H1 (cell line): ENCODE data around the gene JAG2. TPM values are rescaled to one million over a fixed set of nuclear protein-coding genes. Genes with fewer than 3 reads are reported as not detected.

ENCODE experiments used
- USF2 ChIP-seq: IDR thresholded peaks from 2 replicates; pipeline ENCODE4 v1.6.1; 2011; ENCODE audit warnings: low read length, improper control_type of control experiment
- ZNF274 ChIP-seq: IDR thresholded peaks from 2 replicates; pipeline ENCODE4 v1.7.0; 2012; ENCODE audit warnings: low read length, borderline replicate concordance; ENCODE audit errors: extremely low read depth
- polyA plus RNA-seq, 7 experiments: library from polyadenylated mRNA; depleted of rRNA in 3 of 7; stranded (reverse) in 5 of 7; unstranded in 2 of 7; fragments of >200 nt in 5 of 7; fragments of 200-250 nt in 2 of 7; gene quantifications; 1 replicate in 5 of 7; 2 replicates in 1 of 7; 4 replicates in 1 of 7; pipeline versions ENCODE4 v1.2.1 to v1.2.3, GENCODE V29; 2011 to 2013; ENCODE audit warnings: missing spikeins in 2 of 7, mixed read lengths in 2 of 7
- total RNA-seq: library from RNA; stranded (reverse); fragmentation: NEBNext Ultra II Directional; extraction: Animal tissue kit (Norgen Biotek cat#: 25700); gene quantifications from 2 replicates; pipeline ENCODE4 v1.2.1, GENCODE V29; 2021
- TF ChIP-seq, protein P1 (sequence below): fragments of 300-600 bp; sonication (generic); IDR thresholded peaks from 2 replicates; pipeline ENCODE4 v1.7.1; 2012; ENCODE audit warnings: low read length, moderate library complexity, mild to moderate bottlenecking, inconsistent platforms; ENCODE audit not compliant: insufficient replicate concordance

Gene JAG2
- total and polyA plus RNA-seq, 2 of the 8 experiments (the other 6 are each of a cell fraction or from before 2014, with no cell fraction given): 2.8 to 6.2 TPM

- TF ChIP-seq, protein P1, sequence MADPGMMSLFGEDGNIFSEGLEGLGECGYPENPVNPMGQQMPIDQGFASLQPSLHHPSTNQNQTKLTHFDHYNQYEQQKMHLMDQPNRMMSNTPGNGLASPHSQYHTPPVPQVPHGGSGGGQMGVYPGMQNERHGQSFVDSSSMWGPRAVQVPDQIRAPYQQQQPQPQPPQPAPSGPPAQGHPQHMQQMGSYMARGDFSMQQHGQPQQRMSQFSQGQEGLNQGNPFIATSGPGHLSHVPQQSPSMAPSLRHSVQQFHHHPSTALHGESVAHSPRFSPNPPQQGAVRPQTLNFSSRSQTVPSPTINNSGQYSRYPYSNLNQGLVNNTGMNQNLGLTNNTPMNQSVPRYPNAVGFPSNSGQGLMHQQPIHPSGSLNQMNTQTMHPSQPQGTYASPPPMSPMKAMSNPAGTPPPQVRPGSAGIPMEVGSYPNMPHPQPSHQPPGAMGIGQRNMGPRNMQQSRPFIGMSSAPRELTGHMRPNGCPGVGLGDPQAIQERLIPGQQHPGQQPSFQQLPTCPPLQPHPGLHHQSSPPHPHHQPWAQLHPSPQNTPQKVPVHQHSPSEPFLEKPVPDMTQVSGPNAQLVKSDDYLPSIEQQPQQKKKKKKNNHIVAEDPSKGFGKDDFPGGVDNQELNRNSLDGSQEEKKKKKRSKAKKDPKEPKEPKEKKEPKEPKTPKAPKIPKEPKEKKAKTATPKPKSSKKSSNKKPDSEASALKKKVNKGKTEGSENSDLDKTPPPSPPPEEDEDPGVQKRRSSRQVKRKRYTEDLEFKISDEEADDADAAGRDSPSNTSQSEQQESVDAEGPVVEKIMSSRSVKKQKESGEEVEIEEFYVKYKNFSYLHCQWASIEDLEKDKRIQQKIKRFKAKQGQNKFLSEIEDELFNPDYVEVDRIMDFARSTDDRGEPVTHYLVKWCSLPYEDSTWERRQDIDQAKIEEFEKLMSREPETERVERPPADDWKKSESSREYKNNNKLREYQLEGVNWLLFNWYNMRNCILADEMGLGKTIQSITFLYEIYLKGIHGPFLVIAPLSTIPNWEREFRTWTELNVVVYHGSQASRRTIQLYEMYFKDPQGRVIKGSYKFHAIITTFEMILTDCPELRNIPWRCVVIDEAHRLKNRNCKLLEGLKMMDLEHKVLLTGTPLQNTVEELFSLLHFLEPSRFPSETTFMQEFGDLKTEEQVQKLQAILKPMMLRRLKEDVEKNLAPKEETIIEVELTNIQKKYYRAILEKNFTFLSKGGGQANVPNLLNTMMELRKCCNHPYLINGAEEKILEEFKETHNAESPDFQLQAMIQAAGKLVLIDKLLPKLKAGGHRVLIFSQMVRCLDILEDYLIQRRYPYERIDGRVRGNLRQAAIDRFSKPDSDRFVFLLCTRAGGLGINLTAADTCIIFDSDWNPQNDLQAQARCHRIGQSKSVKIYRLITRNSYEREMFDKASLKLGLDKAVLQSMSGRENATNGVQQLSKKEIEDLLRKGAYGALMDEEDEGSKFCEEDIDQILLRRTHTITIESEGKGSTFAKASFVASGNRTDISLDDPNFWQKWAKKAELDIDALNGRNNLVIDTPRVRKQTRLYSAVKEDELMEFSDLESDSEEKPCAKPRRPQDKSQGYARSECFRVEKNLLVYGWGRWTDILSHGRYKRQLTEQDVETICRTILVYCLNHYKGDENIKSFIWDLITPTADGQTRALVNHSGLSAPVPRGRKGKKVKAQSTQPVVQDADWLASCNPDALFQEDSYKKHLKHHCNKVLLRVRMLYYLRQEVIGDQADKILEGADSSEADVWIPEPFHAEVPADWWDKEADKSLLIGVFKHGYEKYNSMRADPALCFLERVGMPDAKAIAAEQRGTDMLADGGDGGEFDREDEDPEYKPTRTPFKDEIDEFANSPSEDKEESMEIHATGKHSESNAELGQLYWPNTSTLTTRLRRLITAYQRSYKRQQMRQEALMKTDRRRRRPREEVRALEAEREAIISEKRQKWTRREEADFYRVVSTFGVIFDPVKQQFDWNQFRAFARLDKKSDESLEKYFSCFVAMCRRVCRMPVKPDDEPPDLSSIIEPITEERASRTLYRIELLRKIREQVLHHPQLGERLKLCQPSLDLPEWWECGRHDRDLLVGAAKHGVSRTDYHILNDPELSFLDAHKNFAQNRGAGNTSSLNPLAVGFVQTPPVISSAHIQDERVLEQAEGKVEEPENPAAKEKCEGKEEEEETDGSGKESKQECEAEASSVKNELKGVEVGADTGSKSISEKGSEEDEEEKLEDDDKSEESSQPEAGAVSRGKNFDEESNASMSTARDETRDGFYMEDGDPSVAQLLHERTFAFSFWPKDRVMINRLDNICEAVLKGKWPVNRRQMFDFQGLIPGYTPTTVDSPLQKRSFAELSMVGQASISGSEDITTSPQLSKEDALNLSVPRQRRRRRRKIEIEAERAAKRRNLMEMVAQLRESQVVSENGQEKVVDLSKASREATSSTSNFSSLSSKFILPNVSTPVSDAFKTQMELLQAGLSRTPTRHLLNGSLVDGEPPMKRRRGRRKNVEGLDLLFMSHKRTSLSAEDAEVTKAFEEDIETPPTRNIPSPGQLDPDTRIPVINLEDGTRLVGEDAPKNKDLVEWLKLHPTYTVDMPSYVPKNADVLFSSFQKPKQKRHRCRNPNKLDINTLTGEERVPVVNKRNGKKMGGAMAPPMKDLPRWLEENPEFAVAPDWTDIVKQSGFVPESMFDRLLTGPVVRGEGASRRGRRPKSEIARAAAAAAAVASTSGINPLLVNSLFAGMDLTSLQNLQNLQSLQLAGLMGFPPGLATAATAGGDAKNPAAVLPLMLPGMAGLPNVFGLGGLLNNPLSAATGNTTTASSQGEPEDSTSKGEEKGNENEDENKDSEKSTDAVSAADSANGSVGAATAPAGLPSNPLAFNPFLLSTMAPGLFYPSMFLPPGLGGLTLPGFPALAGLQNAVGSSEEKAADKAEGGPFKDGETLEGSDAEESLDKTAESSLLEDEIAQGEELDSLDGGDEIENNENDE: no peak
- no peak for TF ChIP-seq USF2
- TF ChIP-seq ZNF274: no peak
Measured at GRCh38 chr14:105153331-105153731, 15.2 kb downstream of the JAG2 start (continued).
